Fibroblast of lung (primary cell): ENCODE results near the gene SLC12A1. TPM values are rescaled to one million over a fixed set of nuclear protein-coding genes. Genes with fewer than 3 reads are reported as not detected.

Experiments
- DNase-seq, 2 donors: peaks; one replicate each; pipeline versions ENCODE4 v3.0.0 to v3.0.0-alpha.2; 2010; ENCODE audit warnings: low read depth in 2 of 2
- H2AFZ ChIP-seq: 2 replicates; pipeline ENCODE4 v1.5.1; 2012; ENCODE audit warnings: low read length, control low read depth, inconsistent platforms
- H3K27ac ChIP-seq: 2 replicates; pipeline ENCODE4 v1.5.1; 2011; ENCODE audit warnings: low read length, control low read depth; ENCODE audit not compliant: insufficient read depth
- H3K27me3 ChIP-seq: 2 replicates; pipeline ENCODE4 v1.5.1; 2011; ENCODE audit warnings: mild to moderate bottlenecking, low read length; ENCODE audit not compliant: control insufficient read depth, insufficient read depth
- H3K36me3 ChIP-seq: 2 replicates; pipeline ENCODE4 v1.5.1; 2011; ENCODE audit warnings: low read length; ENCODE audit not compliant: control insufficient read depth, insufficient read depth
- H3K4me1 ChIP-seq: 2 replicates; pipeline ENCODE4 v1.5.1; 2011; ENCODE audit warnings: low read length; ENCODE audit not compliant: control insufficient read depth, insufficient read depth; ENCODE audit errors: extremely low read depth
- H3K4me2 ChIP-seq: 2 replicates; pipeline ENCODE4 v1.5.1; 2011; ENCODE audit warnings: low read length, control low read depth; ENCODE audit not compliant: insufficient read depth; ENCODE audit errors: extremely low read depth
- H3K4me3 ChIP-seq, 4 experiments: fragments of 200-600 bp in 1 of 4; sonication (generic) in 1 of 4; replicated peaks in 1 of 4; 2 replicates each; pipeline ENCODE4 v1.5.1; 2011 to 2016; ENCODE audit warnings: low read length in 4 of 4, low read depth in 3 of 4, mild to moderate bottlenecking in 3 of 4, control low read depth in 2 of 4, inconsistent platforms in 1 of 4, mixed read lengths in 1 of 4; ENCODE audit not compliant: insufficient read depth in 1 of 4; ENCODE audit errors: control extremely low read depth in 1 of 4
- H3K79me2 ChIP-seq: 2 replicates; pipeline ENCODE4 v1.5.1; 2012; ENCODE audit warnings: mild to moderate bottlenecking, low read length, inconsistent platforms; ENCODE audit not compliant: control insufficient read depth, insufficient read depth
- H3K9ac ChIP-seq: 2 replicates; pipeline ENCODE4 v1.5.1; 2011; ENCODE audit warnings: mild to moderate bottlenecking, low read length, control low read depth; ENCODE audit not compliant: insufficient read depth
- H3K9me3 ChIP-seq: 2 replicates; pipeline ENCODE4 v1.5.1; 2012; ENCODE audit warnings: low read depth, low read length; ENCODE audit not compliant: control insufficient read depth, insufficient read depth
- H4K20me1 ChIP-seq: 2 replicates; pipeline ENCODE4 v1.5.1; 2011; ENCODE audit warnings: low read length; ENCODE audit not compliant: control insufficient read depth, insufficient read depth; ENCODE audit errors: extremely low read depth
- EZH2 ChIP-seq: IDR thresholded peaks from 2 replicates; pipeline ENCODE4 v1.5.1; 2012; ENCODE audit warnings: low read length, control low read depth, mild to moderate bottlenecking; ENCODE audit errors: missing control alignments
- polyA plus RNA-seq, 2 donors: library from polyadenylated mRNA; depleted of rRNA in 1 of 2; stranded (reverse) in 1 of 2; unstranded in 1 of 2; fragments of >200 nt; gene quantifications; 2 replicates each; pipeline ENCODE4 v1.2.1, GENCODE V29; 2011 to 2012; ENCODE audit warnings: missing spikeins in 1 of 2
- total RNA-seq: library from RNA; depleted of rRNA; stranded (reverse); fragments of >200 nt; gene quantifications from 2 replicates; pipeline ENCODE4 v1.2.1, GENCODE V29; 2014
- TF ChIP-seq, protein P1 (sequence below), 2 donors: IDR thresholded peaks in 1 of 2; conservative IDR thresholded peaks in 1 of 2; 1 replicate in 1 of 2; 2 replicates in 1 of 2; pipeline ENCODE4 v1.5.1; 2011 to 2012; ENCODE audit warnings: low read length in 2 of 2, control low read depth in 1 of 2, inconsistent platforms in 1 of 2, low read depth in 1 of 2, mild to moderate bottlenecking in 1 of 2

The SLC12A1 gene
- total and polyA plus RNA-seq, 2 donors (not counting 1 experiment from before 2014, with no cell fraction given), result not detected

DNA sequence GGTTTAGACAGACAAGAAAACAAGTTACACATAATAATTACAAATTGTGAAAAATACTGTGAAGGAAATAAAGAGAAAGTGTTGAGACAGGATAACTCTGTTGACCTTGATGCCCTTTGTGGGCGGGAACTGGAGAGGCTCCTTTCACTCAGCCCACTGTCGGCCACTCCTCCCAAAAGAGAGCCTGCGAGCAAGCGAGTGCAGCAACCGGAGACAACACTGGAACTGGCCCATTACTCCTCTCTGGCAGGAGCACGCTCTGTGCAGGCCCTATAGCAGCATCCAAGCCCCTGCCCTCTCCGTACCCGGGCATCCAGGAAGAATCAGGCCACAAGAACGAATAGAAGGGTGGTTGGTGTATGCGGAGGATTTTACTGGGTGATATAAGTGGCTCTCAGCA lies 108.9 kb downstream of the SLC12A1 start:
- Histone ChIP-seq H3K27ac (no peak overlapping the region), H3K4me1 (no peaks in the 10 kb centered on the region), H3K36me3 (no peaks in the 10 kb centered on the region), H3K4me2 (no peak overlapping the region), H3K9me3 (no peaks in the 10 kb centered on the region), H3K79me2 (no peaks in the 10 kb centered on the region), H3K9ac (no peak overlapping the region), H4K20me1 (no peaks in the 10 kb centered on the region), H2AFZ (no peak overlapping the region), H3K4me3 (no peak overlapping the region), H3K27me3 (peaks cover 2% of the 10 kb centered on the region)
- TF ChIP-seq, protein P1, sequence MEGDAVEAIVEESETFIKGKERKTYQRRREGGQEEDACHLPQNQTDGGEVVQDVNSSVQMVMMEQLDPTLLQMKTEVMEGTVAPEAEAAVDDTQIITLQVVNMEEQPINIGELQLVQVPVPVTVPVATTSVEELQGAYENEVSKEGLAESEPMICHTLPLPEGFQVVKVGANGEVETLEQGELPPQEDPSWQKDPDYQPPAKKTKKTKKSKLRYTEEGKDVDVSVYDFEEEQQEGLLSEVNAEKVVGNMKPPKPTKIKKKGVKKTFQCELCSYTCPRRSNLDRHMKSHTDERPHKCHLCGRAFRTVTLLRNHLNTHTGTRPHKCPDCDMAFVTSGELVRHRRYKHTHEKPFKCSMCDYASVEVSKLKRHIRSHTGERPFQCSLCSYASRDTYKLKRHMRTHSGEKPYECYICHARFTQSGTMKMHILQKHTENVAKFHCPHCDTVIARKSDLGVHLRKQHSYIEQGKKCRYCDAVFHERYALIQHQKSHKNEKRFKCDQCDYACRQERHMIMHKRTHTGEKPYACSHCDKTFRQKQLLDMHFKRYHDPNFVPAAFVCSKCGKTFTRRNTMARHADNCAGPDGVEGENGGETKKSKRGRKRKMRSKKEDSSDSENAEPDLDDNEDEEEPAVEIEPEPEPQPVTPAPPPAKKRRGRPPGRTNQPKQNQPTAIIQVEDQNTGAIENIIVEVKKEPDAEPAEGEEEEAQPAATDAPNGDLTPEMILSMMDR (conservative IDR thresholded peaks at IDR 0.05 in 1 of 2, IDR thresholded peaks at IDR 0.05 in 1 of 2; ENCODE audit: low read depth in 1 of 2, low read length in 2 of 2), result no peak
- no peak for TF ChIP-seq EZH2
- DNase-seq, result no peak

DNA sequence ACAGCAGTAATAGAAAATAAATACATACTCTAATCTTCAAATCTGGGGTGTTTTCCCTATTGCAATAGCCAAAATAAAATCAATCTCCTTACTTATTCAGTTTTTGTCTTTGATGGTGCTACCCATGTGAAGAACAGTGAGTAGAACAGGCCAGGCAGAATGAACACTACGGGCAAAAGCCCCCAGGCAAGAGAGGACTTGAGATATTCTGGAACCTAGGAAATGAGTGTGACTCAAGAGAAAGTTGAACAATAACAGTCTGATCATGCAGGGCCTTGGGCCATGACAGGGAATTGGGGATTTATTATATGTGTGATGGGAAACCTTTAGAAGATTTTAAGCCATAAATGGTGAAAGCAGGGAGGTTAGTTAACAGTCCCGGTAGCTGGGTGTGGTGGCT lies 111.1 kb downstream of the SLC12A1 start:
- no peak overlapping the region for H3K9ac ChIP-seq
- no peaks in the 10 kb centered on the region for H3K9me3 ChIP-seq
- peaks cover 2% of the 10 kb centered on the region for H3K27me3 ChIP-seq
- H3K36me3 ChIP-seq, result no peaks in the 10 kb centered on the region
- no peak overlapping the region for H3K4me3 ChIP-seq
- no peak overlapping the region for H3K27ac ChIP-seq
- H2AFZ ChIP-seq, result no peak overlapping the region
- H4K20me1 ChIP-seq, result no peaks in the 10 kb centered on the region
- H3K4me2 ChIP-seq, result no peak overlapping the region
- H3K79me2 ChIP-seq, result no peaks in the 10 kb centered on the region
- DNase-seq, result no peak
- TF ChIP-seq, protein P1 (conservative IDR thresholded peaks at IDR 0.05 in 1 of 2, IDR thresholded peaks at IDR 0.05 in 1 of 2; ENCODE audit: low read depth in 1 of 2, low read length in 2 of 2), result no peak
- TF ChIP-seq EZH2, result no peak
- no peaks in the 10 kb centered on the region for H3K4me1 ChIP-seq

DNA sequence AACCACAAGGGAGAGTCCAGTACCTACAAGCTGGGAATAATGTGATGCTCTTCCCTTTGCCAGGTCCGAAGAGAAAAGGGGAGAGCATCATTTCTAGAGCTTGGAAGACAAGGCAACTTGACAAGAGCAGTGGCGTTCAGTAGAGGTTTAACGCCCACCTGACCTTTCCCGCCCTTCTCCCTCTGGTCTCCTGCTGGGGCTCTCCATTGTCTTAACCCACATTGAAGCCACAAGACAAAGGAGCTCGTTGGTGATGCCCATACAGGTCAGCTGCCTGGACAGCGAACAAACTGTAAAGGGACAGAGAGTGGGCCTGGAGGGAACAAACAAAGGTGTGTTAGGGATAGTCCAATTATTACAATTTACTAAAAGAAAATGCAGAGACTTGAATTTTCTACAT lies 112.0 kb downstream of the SLC12A1 start:
- Histone ChIP-seq H3K27me3 (peaks cover 2% of the 10 kb centered on the region), H2AFZ (no peak overlapping the region)

More for the DNA sequence above, 112.0 kb downstream of the SLC12A1 start:
- H3K9me3 ChIP-seq, result no peaks in the 10 kb centered on the region
- no peaks in the 10 kb centered on the region for H3K36me3 ChIP-seq
- H4K20me1 ChIP-seq, result no peaks in the 10 kb centered on the region
- no peaks in the 10 kb centered on the region for H3K4me1 ChIP-seq
- H3K4me2 ChIP-seq, result no peak overlapping the region
- no peak overlapping the region for H3K27ac ChIP-seq
- TF ChIP-seq EZH2, result no peak
- TF ChIP-seq, protein P1 (conservative IDR thresholded peaks at IDR 0.05 in 1 of 2, IDR thresholded peaks at IDR 0.05 in 1 of 2; ENCODE audit: low read depth in 1 of 2, low read length in 2 of 2), result no peak
- no peaks in the 10 kb centered on the region for H3K79me2 ChIP-seq
- H3K4me3 ChIP-seq, result no peak overlapping the region
- DNase-seq, result no peak
- H3K9ac ChIP-seq, result no peak overlapping the region
